ENCODE measurements around the gene PLPPR4. TPM values are rescaled to one million over a fixed set of nuclear protein-coding genes. Genes with fewer than 3 reads are reported as not detected.

The PLPPR4 gene
- total RNA-seq, 1 experiment from 2014 or later: 0.42 TPM

DNA sequence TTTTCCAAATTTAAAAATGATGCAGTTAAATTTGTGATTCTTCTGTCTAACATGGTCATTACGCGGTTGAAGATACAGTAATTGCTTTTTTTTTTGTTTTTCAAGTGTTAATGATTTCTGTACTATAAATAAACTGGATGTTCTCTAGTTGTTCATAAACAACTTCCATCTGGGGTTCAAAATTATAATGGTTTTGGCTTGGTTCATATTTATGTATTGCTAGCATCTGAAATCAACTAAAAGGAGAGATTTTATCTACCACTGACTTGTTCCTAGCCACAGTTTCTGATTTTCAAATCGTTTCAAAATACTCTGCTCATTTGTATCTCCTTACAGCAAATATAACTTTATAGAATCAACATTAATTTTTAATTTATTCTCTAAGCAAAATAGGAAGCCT, 35.2 kb upstream of the PLPPR4 start:
- Histone ChIP-seq H3K9me3 (ENCODE audit: control insufficient read depth in 1 of 2, insufficient read depth in 1 of 2, low read depth in 1 of 2, low read length in 2 of 2) (no peaks in the 10 kb centered on the region), H3K4me2 (ENCODE audit: low read length) (no peak overlapping the region), H3K4me3 (replicated peaks in 1 of 2; ENCODE audit: low read depth in 1 of 2, low read length in 2 of 2) (no peak overlapping the region), H3K27me3 (ENCODE audit: insufficient read depth, low read length) (no peaks in the 10 kb centered on the region), H3K9me2 (ENCODE audit: insufficient read depth) (no peaks in the 10 kb centered on the region), H3K27ac (ENCODE audit: low read depth, low read length) (no peak overlapping the region), H4K20me1 (ENCODE audit: insufficient read depth) (no peaks in the 10 kb centered on the region), H3K4me1 (ENCODE audit: control insufficient read depth in 1 of 2, insufficient read depth in 2 of 2, low read length in 2 of 2) (no peaks in the 10 kb centered on the region), H3K79me2 (ENCODE audit: insufficient read depth, low read length) (no peaks in the 10 kb centered on the region), H2AFZ (ENCODE audit: low read depth, low read length, poor library complexity, severe bottlenecking) (no peak overlapping the region), H3K9ac (ENCODE audit: low read length) (no peak overlapping the region), H3K36me3 (ENCODE audit: control insufficient read depth in 1 of 2, insufficient read depth in 2 of 2, low read length in 2 of 2) (no peaks in the 10 kb centered on the region)
- RAD21 ChIA-PET (ENCODE audit: low non-redundant PET in 1 of 2, low total read pairs in 2 of 2, uncharacterized antibody in 2 of 2, unreplicated experiment in 2 of 2): no interaction called here
- ATAC-seq (no peak), DNase-seq (ENCODE audit: low read depth, low spot score) (no peak)
- intact Hi-C loops (cut with micrococcal nuclease): no loop called here
- POLR2A ChIA-PET: no interaction called here
- no TSS peak for BruUV-seq (replicated peaks)
- TF ChIP-seq ZFX (IDR thresholded peaks at IDR 0.05): no peak
- TF ChIP-seq TCF7L2 (IDR thresholded peaks at IDR 0.05; ENCODE audit: borderline replicate concordance, extremely low read depth, insufficient read depth, insufficient read length): no peak
- no peak for TF ChIP-seq RAD21 (IDR thresholded peaks at IDR 0.05; ENCODE audit: low read depth)
- no peak for TF ChIP-seq ZNF274 (IDR thresholded peaks at IDR 0.05; ENCODE audit: low read depth, low read length)
- no peak for TF ChIP-seq SRF (IDR thresholded peaks at IDR 0.05; ENCODE audit: low read depth)
- CTCF ChIA-PET: no interaction called here

DNA sequence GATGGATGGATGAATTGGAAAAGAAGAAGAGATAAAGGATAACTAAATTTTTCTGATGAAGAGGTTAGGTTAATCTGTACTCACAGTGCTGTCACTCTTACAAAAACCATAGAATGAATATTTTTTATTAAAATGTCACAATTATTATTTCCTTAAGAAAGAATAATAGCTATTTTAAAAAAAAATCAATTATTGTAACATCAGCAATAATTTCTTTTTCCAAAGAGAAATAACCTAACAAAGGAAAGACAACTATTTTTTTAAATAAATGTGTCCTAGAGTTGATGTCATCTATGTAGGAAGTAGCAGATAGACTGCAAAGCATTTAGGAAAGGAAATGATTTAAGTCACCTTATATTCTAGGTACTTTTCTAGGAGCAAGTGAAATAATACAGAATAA, 33.6 kb upstream of the PLPPR4 start:
- Histone ChIP-seq H3K36me3 (ENCODE audit: control insufficient read depth in 1 of 2, insufficient read depth in 2 of 2, low read length in 2 of 2) (no peaks in the 10 kb centered on the region), H3K27me3 (ENCODE audit: insufficient read depth, low read length) (no peaks in the 10 kb centered on the region), H3K9ac (ENCODE audit: low read length) (no peak overlapping the region), H3K9me3 (ENCODE audit: control insufficient read depth in 1 of 2, insufficient read depth in 1 of 2, low read depth in 1 of 2, low read length in 2 of 2) (no peaks in the 10 kb centered on the region), H3K79me2 (ENCODE audit: insufficient read depth, low read length) (no peaks in the 10 kb centered on the region), H3K4me1 (ENCODE audit: control insufficient read depth in 1 of 2, insufficient read depth in 2 of 2, low read length in 2 of 2) (no peaks in the 10 kb centered on the region), H3K9me2 (ENCODE audit: insufficient read depth) (no peaks in the 10 kb centered on the region), H3K4me2 (ENCODE audit: low read length) (no peak overlapping the region), H2AFZ (ENCODE audit: low read depth, low read length, poor library complexity, severe bottlenecking) (no peak overlapping the region), H3K4me3 (replicated peaks in 1 of 2; ENCODE audit: low read depth in 1 of 2, low read length in 2 of 2) (no peak overlapping the region), H4K20me1 (ENCODE audit: insufficient read depth) (no peaks in the 10 kb centered on the region), H3K27ac (ENCODE audit: low read depth, low read length) (no peak overlapping the region)
- intact Hi-C loops (cut with micrococcal nuclease): no loop called here
- ATAC-seq: no peak
- DNase-seq (ENCODE audit: low read depth, low spot score): no peak
- ChIA-PET RAD21 (ENCODE audit: low non-redundant PET in 1 of 2, low total read pairs in 2 of 2, uncharacterized antibody in 2 of 2, unreplicated experiment in 2 of 2) (no interaction called here), CTCF (no interaction called here), POLR2A (no interaction called here)
- BruUV-seq (replicated peaks): no TSS peak
- TF ChIP-seq ELF1 (IDR thresholded peaks at IDR 0.05; ENCODE audit: borderline replicate concordance, low read depth) (no peak), POLR2A (IDR thresholded peaks at IDR 0.05; ENCODE audit: borderline replicate concordance, extremely low read depth, insufficient read depth, insufficient read length) (no peak), ZFX (IDR thresholded peaks at IDR 0.05) (no peak), JUND (IDR thresholded peaks at IDR 0.05) (no peak), SRF (IDR thresholded peaks at IDR 0.05; ENCODE audit: low read depth) (no peak), SIN3A (IDR thresholded peaks at IDR 0.05; ENCODE audit: low read depth) (no peak), YY1 (IDR thresholded peaks at IDR 0.05; ENCODE audit: extremely low read depth, insufficient replicate concordance, low read depth, low read length) (no peak), EZH2phosphoT487 (IDR thresholded peaks at IDR 0.05; ENCODE audit: borderline replicate concordance) (no peak), POLR2AphosphoS5 (IDR thresholded peaks at IDR 0.05; ENCODE audit: low read depth, low read length) (no peak), ZNF274 (IDR thresholded peaks at IDR 0.05; ENCODE audit: low read depth, low read length) (no peak), CEBPB (IDR thresholded peaks at IDR 0.05; ENCODE audit: low read depth) (no peak), FOSL1 (IDR thresholded peaks at IDR 0.05; ENCODE audit: low read depth) (no peak), SP1 (IDR thresholded peaks at IDR 0.05; ENCODE audit: low read depth) (no peak), EGR1 (IDR thresholded peaks at IDR 0.05; ENCODE audit: low read depth) (no peak)
- TF ChIP-seq, protein P1, sequence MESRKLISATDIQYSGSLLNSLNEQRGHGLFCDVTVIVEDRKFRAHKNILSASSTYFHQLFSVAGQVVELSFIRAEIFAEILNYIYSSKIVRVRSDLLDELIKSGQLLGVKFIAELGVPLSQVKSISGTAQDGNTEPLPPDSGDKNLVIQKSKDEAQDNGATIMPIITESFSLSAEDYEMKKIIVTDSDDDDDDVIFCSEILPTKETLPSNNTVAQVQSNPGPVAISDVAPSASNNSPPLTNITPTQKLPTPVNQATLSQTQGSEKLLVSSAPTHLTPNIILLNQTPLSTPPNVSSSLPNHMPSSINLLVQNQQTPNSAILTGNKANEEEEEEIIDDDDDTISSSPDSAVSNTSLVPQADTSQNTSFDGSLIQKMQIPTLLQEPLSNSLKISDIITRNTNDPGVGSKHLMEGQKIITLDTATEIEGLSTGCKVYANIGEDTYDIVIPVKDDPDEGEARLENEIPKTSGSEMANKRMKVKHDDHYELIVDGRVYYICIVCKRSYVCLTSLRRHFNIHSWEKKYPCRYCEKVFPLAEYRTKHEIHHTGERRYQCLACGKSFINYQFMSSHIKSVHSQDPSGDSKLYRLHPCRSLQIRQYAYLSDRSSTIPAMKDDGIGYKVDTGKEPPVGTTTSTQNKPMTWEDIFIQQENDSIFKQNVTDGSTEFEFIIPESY (IDR thresholded peaks at IDR 0.05; ENCODE audit: extremely low read depth, insufficient replicate concordance, low read length): no peak
- TF ChIP-seq, protein P2, sequence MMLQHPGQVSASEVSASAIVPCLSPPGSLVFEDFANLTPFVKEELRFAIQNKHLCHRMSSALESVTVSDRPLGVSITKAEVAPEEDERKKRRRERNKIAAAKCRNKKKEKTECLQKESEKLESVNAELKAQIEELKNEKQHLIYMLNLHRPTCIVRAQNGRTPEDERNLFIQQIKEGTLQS (IDR thresholded peaks at IDR 0.05): no peak
- TF ChIP-seq, protein P3, sequence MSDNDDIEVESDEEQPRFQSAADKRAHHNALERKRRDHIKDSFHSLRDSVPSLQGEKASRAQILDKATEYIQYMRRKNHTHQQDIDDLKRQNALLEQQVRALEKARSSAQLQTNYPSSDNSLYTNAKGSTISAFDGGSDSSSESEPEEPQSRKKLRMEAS (IDR thresholded peaks at IDR 0.05): no peak

Measured in HCT116 (cell line).